GM18861 (cell line): Measurements from ENCODE around the gene RAI1.

Experiments used
- ATAC-seq: cut with Tn5 transposase; IDR thresholded peaks from one replicate; pipeline ENCODE4 v1.9.1; 2021; ENCODE audit not compliant: unreplicated experiment

Gene RAI1

DNA sequence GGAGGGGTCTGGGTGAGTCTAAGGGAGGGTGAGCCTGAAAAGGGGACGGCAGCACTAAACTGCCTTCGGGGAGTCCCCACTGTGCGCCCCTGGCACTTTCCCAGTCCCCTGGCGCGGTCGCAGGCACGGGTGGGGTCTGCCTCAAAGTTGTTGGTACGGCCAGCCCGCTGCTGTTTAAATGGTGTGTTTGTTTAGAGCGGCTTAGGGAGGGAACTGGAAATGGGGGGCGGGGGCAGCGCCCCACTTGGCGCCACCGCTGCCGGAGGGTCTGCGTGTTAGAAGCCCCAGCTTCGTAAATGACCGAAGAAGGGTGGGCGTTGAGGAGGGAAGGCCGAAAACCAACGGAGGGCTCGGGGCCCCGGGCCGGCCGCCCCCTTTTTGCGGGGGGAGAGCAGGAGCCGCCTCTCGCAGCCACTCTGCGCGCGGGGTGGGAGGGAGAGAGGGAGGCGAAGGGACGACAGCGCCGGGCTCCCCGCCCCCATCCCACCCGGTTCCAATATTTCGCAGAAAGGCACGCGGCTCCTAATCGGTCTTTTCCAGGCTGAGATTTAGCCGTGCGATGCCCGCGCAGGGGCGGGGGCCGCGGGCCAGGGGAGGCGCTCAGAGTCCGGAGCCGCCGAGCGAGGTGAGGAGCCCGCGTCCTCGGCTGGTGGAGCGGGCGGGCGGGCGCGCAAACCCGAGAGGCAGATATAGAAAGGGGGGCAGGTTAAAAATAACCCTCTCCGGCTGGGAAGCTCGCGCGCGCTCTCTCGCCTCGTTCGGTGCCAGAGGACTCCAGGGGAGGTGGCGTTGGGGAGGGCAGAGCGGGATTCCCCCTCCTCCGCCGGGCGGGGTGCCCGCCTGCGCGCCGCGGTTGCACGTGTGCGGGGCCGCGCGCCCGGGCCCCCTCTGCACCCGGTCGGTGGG is 100.6 kb downstream of the RAI1 start:
- no peak for ATAC-seq

DNA sequence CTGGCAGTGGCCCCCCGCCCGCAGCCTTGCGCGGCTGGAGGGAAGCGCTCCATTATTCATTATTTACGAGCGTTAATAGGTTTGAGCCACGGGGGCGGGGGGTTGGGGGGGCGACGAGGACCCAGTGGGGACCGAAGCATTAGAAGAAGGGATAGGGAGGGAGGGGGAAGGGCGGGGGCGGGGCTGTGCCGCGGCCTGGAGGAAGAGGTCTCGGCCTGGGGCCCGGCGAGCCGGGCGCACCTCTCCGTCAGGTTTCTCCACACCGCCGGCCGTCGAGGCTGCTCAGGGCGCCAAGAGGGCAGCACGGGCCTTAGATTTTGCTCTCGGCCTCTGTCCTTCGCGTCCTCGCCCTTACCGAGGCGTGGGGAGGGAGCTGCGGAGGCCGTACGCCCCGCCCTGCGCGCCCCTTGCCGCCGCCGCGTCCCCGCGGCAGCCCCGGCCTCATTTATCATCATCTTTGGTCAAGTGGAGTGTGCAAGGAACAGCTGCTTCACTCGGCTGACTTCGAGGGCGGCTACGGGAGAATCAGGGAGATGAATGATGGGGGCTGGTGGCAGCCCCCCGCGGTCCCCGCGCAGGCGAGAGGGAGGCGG is 101.4 kb downstream of the RAI1 start:
- no peak for ATAC-seq

GRCh38 chr17:17783116-17783824 is 102.0 kb downstream of the RAI1 start:
- no peak for ATAC-seq

GRCh38 chr17:17783825-17784656 is 102.8 kb downstream of the RAI1 start:
- ATAC-seq: no peak

DNA sequence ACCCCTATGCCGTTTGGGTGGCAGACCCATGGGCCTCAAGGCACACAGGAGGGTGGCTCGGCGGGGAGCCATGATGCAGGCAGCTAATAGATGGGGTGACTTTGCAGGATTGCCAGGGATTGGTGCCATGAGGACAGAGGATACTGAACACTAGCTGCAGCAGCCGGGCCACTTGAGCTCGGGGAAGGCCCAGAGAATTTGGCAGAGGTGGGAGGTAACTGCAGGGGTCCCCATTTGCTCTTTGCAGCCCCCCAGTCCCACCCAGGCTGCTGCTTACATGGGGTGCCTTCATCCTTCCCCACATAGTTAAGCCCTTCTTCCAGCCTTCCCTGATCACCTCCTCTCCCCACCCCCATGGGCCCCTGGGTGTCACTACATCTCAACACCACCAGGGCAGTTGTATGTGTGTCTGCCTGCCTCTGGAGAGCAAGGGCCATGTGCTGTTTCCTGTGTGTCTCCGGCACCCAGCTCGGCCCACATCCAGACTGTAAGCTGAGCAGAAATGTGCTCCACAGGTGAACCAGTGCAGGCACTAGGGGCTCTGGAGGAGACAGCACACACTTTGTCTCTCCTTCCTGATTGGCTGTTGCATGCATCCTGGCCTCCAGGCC is 103.5 kb downstream of the RAI1 start:
- ATAC-seq: no peak

GRCh38 chr17:17785407-17785806 is 104.1 kb downstream of the RAI1 start:
- no peak for ATAC-seq

- no peak for ATAC-seq
Observed at GRCh38 chr17:17786998-17787397, 105.7 kb downstream of the RAI1 start.

DNA sequence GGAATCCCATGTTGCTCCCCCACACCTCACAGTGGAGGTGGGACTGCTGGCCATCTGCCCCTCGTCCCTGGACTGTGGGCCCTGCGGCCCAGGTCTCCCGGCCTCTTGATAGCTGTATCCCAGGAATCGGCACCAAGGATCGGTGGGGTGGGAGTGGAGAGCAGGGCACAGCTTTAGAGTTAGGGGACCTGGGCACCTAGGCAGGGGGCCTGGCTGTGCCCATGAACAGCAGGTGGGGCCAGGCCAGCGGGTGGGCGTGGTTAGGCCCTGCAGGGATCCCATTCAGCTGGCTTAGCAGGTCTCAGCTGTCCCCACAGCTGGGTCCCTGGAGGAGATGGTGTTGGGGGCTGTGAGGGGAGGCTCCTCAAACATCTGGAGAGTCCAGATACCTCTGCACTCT is 106.3 kb downstream of the RAI1 start:
- no peak for ATAC-seq

DNA sequence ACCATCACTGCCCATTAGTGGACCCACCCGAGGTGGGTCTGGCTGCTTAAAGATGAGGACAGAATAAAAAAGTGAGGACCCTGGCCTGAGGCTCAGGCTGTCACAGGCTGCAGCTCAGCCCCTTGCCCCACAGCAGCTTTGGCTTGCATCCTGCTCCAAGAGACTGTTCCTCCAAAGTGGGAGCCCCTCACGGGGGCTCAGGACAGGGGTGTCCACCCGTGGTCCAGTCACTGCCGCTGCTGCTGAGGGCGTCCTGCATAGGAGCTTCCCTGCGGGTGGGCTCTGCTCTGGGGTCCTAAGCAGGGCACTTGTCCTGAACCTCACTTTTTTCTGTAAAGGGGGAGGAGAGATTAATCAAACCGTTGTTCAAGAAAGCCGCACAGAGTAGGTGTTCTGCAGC is 107.7 kb downstream of the RAI1 start:
- ATAC-seq: no peak

GRCh38 chr17:17789410-17789809 is 108.2 kb downstream of the RAI1 start:
- ATAC-seq: no peak

GRCh38 chr17:17789828-17790636 is 108.8 kb downstream of the RAI1 start:
- no peak for ATAC-seq

- ATAC-seq: no peak
Observed at GRCh38 chr17:17790637-17791464, 109.6 kb downstream of the RAI1 start.

GRCh38 chr17:17792037-17792550 is 110.8 kb downstream of the RAI1 start:
- ATAC-seq: no peak

DNA sequence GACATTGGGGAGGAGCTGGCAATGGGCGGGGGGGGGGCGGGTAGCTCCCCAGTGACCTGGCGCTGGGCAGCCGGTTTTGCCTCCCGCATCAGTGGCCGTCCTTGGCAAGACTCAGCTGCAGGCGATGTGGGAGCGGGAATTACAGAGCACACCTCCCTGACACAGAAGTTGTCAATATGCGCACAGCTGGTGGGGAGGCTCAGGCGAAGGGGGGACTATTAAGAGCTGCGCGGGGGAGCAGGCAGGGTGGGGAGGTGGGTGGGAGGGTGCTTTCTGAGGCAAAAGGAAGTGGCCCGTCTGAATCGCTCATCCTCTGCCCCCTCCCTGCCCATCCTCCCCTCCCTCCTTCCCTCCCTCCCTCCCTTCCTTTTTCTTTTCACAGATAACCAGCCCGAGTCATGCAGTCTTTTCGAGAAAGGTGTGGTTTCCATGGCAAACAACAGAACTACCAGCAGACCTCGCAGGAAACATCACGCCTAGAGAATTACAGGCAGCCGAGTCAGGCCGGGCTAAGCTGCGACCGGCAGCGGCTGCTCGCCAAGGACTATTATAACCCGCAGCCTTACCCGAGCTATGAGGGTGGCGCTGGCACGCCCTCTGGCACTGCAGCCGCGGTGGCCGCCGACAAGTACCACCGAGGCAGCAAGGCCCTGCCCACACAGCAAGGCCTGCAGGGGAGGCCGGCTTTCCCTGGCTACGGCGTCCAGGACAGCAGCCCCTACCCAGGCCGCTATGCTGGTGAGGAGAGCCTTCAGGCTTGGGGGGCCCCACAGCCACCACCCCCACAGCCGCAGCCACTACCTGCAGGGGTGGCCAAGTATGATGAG is 111.5 kb downstream of the RAI1 start:
- ATAC-seq: peak; percentile 59

DNA sequence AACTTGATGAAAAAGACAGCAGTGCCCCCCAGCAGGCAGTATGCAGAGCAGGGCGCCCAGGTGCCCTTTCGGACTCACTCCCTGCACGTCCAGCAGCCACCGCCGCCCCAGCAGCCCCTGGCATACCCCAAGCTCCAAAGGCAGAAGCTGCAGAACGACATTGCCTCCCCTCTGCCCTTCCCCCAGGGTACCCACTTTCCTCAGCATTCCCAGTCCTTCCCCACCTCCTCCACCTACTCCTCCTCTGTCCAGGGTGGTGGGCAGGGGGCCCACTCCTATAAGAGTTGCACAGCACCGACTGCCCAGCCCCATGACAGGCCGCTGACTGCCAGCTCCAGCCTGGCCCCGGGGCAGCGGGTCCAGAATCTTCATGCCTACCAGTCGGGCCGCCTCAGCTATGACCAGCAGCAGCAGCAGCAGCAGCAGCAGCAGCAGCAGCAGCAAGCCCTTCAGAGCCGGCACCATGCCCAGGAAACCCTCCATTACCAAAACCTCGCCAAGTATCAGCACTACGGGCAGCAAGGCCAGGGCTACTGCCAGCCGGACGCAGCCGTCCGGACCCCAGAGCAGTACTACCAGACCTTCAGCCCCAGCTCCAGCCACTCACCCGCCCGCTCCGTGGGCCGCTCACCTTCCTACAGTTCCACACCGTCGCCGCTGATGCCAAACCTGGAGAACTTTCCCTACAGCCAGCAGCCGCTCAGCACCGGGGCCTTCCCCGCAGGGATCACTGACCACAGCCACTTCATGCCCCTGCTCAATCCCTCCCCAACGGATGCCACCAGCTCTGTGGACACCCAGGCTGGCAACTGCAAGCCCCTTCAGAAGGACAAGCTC is 112.3 kb downstream of the RAI1 start:
- ATAC-seq: no peak

- no peak for ATAC-seq
Observed at GRCh38 chr17:17794382-17794781, 113.1 kb downstream of the RAI1 start.

GRCh38 chr17:17795296-17795695 is 114.0 kb downstream of the RAI1 start:
- ATAC-seq: no peak
